Activated T-cell treated with anti-CD3 and anti-CD28 coated beads for 24 hours (primary cell): ENCODE data around the gene EPB41L5.
"Not testable (repeated sequence)": the region's sequence is repeated elsewhere in the genome, so short reads cannot be mapped to it uniquely, and the experiment has no call there.

Experiments
- DNase-seq: peaks from one replicate; pipeline ENCODE4 v3.0.0-alpha.2; 2020; ENCODE audit warnings: low read depth

EPB41L5 gene

GRCh38 chr2:120012771-120013596 lies at the start of gene EPB41L5:
EPB41L5 (plus strand) TSS chr2:120013077; CDS start chr2:120019085, 6,008 bp downstream.
- DNase-seq, result peak; percentile 77

GRCh38 chr2:119981896-119982295 lies 31.0 kb upstream of the EPB41L5 start:
- no peak for DNase-seq

DNA sequence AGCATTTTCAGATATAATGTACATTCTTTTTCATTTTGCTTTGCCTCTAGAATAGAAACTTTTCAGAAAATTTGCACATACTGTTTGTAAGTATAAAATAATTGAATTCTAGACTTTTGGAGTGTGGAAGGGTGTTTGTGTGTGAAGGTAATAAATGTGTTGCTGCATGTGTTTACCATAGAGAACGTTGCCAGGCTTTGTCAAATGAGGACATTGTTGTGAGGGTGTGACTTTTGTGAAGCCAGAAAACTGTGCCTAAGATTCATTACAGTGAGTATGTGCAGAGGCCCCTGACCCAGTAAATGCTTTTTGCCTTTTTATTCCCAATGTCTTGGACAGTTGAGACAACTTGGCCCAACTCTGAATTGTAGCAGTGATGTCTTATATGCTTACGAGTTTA lies 30.4 kb upstream of the EPB41L5 start:
- no peak for DNase-seq

GRCh38 chr2:119983108-119983507 lies 29.8 kb upstream of the EPB41L5 start:
- DNase-seq, result no peak

DNA sequence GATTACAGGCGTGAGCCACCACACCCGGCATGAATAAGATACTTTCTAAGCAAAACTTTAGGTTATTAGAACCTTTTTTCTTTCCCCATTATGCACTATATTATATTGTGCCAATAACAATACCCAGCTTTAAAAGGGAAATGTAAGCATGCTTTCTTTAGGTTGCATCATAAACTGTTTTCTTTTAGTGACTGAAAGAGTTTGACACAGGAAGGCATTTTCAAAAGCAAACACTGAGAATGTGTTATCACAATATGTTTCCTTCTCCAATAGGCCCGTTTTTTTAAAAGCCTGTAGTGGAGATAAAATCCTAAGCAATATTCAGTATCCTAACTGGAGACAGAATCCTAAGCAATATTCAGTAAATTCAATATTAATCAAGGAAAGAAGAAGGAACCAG lies 16.7 kb upstream of the EPB41L5 start:
- no peak for DNase-seq

DNA sequence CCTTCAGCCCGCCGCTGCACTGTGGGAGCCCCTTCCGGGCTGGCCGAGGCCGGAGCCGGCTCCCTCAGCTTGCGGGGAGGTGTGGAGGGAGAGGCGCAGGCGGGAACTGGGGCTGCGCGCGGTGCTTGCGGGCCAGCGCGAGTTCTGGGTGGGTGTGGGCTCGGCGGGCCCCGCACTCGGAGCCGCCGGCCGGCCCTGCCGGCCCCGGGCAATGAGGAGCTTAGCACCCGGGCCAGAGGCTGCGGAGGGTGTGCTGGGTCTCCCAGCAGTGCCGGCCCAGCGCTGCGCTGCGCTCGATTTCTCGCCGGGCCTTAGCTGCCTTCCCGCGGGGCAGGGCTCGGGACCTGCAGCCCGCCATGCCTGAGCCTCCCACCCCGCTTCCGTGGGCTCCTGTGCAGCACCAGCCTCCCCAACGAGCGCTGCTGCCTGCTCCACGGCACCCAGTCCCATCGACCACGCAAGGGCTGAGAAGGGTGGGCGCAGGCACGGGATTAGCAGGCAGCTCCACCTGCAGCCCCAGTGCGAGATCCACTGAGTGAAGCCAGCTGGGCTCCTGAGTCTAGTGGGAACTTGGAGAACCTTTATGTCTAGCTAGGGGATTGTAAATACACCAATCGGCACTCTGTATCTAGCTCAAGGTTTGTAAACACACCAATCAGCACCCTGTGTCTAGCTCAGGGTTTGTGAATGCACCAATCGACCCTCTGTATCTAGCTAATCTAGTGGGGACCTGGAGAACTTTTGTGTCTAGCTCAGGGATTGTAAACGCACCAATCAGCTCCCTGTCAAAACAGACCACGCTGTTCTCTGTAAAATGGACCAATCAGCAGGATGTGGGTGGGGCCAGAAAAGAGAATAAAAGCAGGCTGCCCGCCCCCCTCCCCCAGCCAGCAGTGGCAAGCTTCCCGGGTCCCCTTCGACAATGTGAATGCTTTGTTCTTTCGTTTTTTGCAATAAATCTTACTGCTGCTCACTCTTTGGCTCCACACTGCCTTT lies 15.7 kb upstream of the EPB41L5 start:
- DNase-seq, result not testable (repeated sequence)

- DNase-seq, result no peak
Measured at GRCh38 chr2:120001471-120001870, 11.4 kb upstream of the EPB41L5 start.

DNA sequence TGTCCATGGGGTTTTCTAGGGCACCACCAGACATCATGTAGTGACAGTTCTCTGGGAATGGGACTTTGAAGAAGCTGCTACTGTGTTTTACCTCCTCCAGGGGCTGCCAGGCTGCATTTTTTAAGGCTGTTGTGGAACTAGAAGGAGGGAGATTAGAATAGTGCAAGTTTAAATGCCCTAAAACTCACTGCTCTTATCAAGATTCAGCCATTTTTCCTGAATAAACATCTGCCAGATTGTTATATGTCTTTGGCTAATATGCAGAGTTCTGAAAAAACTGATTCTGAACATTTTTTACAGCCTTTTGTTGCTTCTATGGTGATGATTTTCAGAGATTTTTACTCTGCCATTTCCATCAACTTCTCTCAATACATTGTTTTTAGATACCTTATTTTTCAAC lies 8.6 kb upstream of the EPB41L5 start:
- DNase-seq, result no peak

GRCh38 chr2:120005834-120006521 lies 6.9 kb upstream of the EPB41L5 start:
- no peak for DNase-seq

GRCh38 chr2:120007851-120008250 lies 5.0 kb upstream of the EPB41L5 start:
- no peak for DNase-seq

- no peak for DNase-seq
Measured at GRCh38 chr2:120012363-120012762, 514 bp upstream of the EPB41L5 start.

- DNase-seq, result no peak
Measured at GRCh38 chr2:120013597-120014223, 833 bp downstream of the EPB41L5 start.

GRCh38 chr2:120014226-120014980 lies 1.5 kb downstream of the EPB41L5 start:
- DNase-seq, result no peak

GRCh38 chr2:120016800-120017199 lies 3.9 kb downstream of the EPB41L5 start:
- DNase-seq, result no peak

DNA sequence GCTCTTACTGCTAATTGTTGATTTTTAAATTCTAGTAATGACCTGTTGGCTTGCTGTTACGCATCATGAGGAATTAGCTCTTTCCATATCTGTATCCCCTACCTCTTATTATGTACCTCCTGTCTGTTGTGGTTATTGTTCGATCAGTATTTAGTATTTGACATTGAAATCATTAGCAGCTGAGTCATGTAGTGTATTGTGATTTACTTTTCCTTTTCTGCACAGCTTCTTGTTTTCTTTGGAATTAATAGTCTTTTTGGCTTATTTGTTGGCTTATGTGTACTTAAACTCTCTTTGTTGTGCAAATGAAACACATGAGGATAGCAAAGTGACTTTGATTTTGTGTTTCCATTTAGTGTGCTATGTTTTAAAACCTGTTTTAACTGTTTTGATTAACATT lies 4.3 kb downstream of the EPB41L5 start:
- no peak for DNase-seq

DNA sequence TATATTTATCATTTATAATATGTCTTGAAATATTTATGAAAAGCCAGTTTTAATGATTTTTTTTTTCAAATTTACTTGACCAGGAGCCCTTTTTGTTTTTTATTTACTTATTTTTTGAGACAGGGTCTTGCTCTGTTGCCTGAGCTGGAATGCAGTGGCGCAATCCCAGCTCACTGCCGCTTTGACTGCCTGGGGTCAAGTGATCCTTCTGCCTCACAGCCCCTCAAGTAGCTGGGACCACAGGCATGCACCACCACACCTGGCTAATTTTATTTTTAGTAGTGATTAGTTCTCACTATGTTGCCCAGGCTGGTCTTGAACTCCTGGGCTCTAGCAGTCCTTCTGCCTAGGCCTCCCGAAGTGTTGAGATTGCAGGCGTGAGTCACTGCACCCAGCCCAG lies 5.7 kb downstream of the EPB41L5 start:
- DNase-seq, result no peak

- no peak for DNase-seq
Measured at GRCh38 chr2:120020554-120020953, 7.7 kb downstream of the EPB41L5 start.

- not testable (repeated sequence) for DNase-seq
Measured at GRCh38 chr2:120022505-120022904, 9.6 kb downstream of the EPB41L5 start.

DNA sequence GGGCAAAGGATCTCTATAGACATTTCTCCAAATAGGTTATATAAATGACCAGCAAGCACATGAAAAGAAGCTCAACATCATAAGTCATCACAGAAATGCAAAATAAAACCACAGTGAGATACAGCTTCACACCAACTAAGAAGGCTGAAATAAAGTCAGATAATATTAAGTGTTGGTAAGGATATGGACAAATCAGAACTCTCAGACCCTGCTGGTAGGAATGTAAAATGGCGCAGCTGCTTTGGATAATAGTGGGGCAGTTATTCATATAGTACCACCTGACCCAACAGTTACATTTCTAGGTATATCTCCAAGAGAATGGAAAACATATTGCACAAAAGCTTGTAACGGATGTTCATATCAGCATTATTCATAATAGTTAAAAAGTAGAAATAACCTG lies 14.0 kb downstream of the EPB41L5 start:
- no peak for DNase-seq

- no peak for DNase-seq
Measured at GRCh38 chr2:120028795-120029194, 15.9 kb downstream of the EPB41L5 start.
